H1 (cell line): ENCODE results near the gene TBCD. TPM values are rescaled to one million over a fixed set of nuclear protein-coding genes. Genes with fewer than 3 reads are reported as not detected.

ENCODE experiments used
- CTCF ChIA-PET: fragments of 300-600 bp; sonication (Branson Sonifier 250); formaldehyde crosslinking; loops from one replicate; lab custom pipeline; 2021; ENCODE audit not compliant: partially characterized antibody; lab: Charles Lee
- POLR2A ChIA-PET: fragments of 300-600 bp; sonication (Branson Sonifier 250); formaldehyde crosslinking; loops from one replicate; lab custom pipeline; 2021; ENCODE audit warnings: inconsistent platforms; ENCODE audit not compliant: partially characterized antibody; lab: Charles Lee
- DNase-seq, 2 experiments: peaks; one replicate each; pipeline versions ENCODE4 v3.0.0 to v3.0.0-alpha.2; 2010 to 2022; ENCODE audit warnings: low spot score in 2 of 2, low read depth in 1 of 2, mixed read lengths in 1 of 2
- FAIRE-seq: peaks from 2 replicates; lab custom pipeline; 2011; peaks lifted over from hg19 to GRCh38; lab: Jason Lieb, UNC
- H2AFZ ChIP-seq: 2 replicates; pipeline ENCODE4 v1.8.1; 2012; ENCODE audit warnings: low read length, inconsistent platforms
- H2AK5ac ChIP-seq: 2 replicates; pipeline ENCODE4 v1.6.1; 2013; ENCODE audit warnings: low read depth, low read length
- H2BK120ac ChIP-seq: replicated peaks from 2 replicates; pipeline ENCODE3; 2013; ENCODE audit warnings: low read depth, low read length, inconsistent platforms
- H2BK12ac ChIP-seq: 2 replicates; pipeline ENCODE4 v1.6.1; 2013; ENCODE audit warnings: low read depth, low read length
- H2BK15ac ChIP-seq: 2 replicates; pipeline ENCODE4 v1.6.1; 2013; ENCODE audit warnings: low read length
- H2BK20ac ChIP-seq: 2 replicates; pipeline ENCODE4 v1.6.1; 2013; ENCODE audit warnings: low read length
- H2BK5ac ChIP-seq: 2 replicates; pipeline ENCODE4 v1.6.1; 2013; ENCODE audit warnings: low read depth, low read length
- H3K14ac ChIP-seq: 2 replicates; pipeline ENCODE4 v1.6.1; 2013; ENCODE audit warnings: inconsistent platforms; ENCODE audit not compliant: insufficient read length
- H3K18ac ChIP-seq: 2 replicates; pipeline ENCODE4 v1.6.1; 2013; ENCODE audit warnings: low read length; ENCODE audit errors: extremely low read depth
- H3K23ac ChIP-seq: 2 replicates; pipeline ENCODE4 v1.6.1; 2013; ENCODE audit warnings: inconsistent platforms; ENCODE audit not compliant: insufficient read length
- H3K23me2 ChIP-seq: 2 replicates; pipeline ENCODE4 v1.6.1; 2013; ENCODE audit warnings: low read depth, low read length
- H3K27ac ChIP-seq: 2 replicates; pipeline ENCODE4 v1.6.1; 2011; ENCODE audit warnings: low read depth, low read length, inconsistent platforms
- H3K27me3 ChIP-seq, 4 experiments: replicated peaks in 1 of 4; 1 replicate in 1 of 4; 2 replicates in 3 of 4; pipeline versions ENCODE4 v1.6.1 to v1.8.1; 2011 to 2013; ENCODE audit warnings: low read length in 3 of 4, mild to moderate bottlenecking in 3 of 4, inconsistent platforms in 2 of 4, mixed read lengths in 2 of 4, moderate library complexity in 1 of 4; ENCODE audit not compliant: control insufficient read depth in 3 of 4, insufficient read depth in 3 of 4; ENCODE audit errors: extremely low read depth in 1 of 4
- H3K36me3 ChIP-seq, 4 experiments: 2 replicates each; pipeline versions ENCODE4 v1.6.1 to v1.8.1; 2011 to 2013; ENCODE audit warnings: mild to moderate bottlenecking in 4 of 4, low read length in 3 of 4, moderate library complexity in 2 of 4, control low read depth in 1 of 4, inconsistent platforms in 1 of 4; ENCODE audit not compliant: insufficient read depth in 4 of 4, control insufficient read depth in 2 of 4
- H3K4ac ChIP-seq: replicated peaks from 2 replicates; pipeline ENCODE3; 2013; ENCODE audit warnings: low read length, low read depth, mixed read lengths, inconsistent platforms; ENCODE audit not compliant: insufficient read length
- H3K4me1 ChIP-seq, 4 experiments: replicated peaks in 1 of 4; 1 replicate in 1 of 4; 2 replicates in 3 of 4; pipeline versions ENCODE4 v1.6.1 to v1.8.1; 2011 to 2013; ENCODE audit warnings: low read length in 3 of 4, inconsistent platforms in 2 of 4, mixed read lengths in 1 of 4; ENCODE audit not compliant: insufficient read depth in 4 of 4, control insufficient read depth in 3 of 4
- H3K4me2 ChIP-seq, 2 experiments: 2 replicates each; pipeline versions ENCODE4 v1.6.1 to v1.8.1; 2011 to 2013; ENCODE audit warnings: low read depth in 2 of 2, low read length in 2 of 2, control low read depth in 1 of 2, inconsistent platforms in 1 of 2, mild to moderate bottlenecking in 1 of 2; ENCODE audit not compliant: insufficient read depth in 1 of 2
- H3K4me3 ChIP-seq, 4 experiments: fragments of 200-600, 300-600 bp in 1 of 4; sonication (generic), shearing (Covaris generic), sonication (Bioruptor Twin) in 1 of 4; 2 replicates each; pipeline versions ENCODE4 v1.5.1 to v1.8.1; 2011 to 2016; ENCODE audit warnings: low read length in 4 of 4, low read depth in 3 of 4, control low read depth in 2 of 4, inconsistent platforms in 2 of 4, mild to moderate bottlenecking in 2 of 4, mixed read lengths in 1 of 4, moderate library complexity in 1 of 4; ENCODE audit not compliant: insufficient read depth in 2 of 4; ENCODE audit errors: extremely low read depth in 1 of 4
- H3K56ac ChIP-seq: replicated peaks from 2 replicates; pipeline ENCODE3; 2013; ENCODE audit warnings: low read depth, mild to moderate bottlenecking, mixed read lengths, low read length, inconsistent platforms; ENCODE audit not compliant: insufficient read length
- H3K79me1 ChIP-seq: 2 replicates; pipeline ENCODE4 v1.6.1; 2013; ENCODE audit warnings: low read depth, low read length, control low read depth
- H3K79me2 ChIP-seq, 2 experiments: 2 replicates each; pipeline versions ENCODE4 v1.6.1 to v1.8.1; 2012 to 2013; ENCODE audit warnings: low read length in 2 of 2, mild to moderate bottlenecking in 2 of 2, inconsistent platforms in 1 of 2; ENCODE audit not compliant: insufficient read depth in 2 of 2, control insufficient read depth in 1 of 2
- H3K9ac ChIP-seq, 4 experiments: replicated peaks in 1 of 4; 1 replicate in 1 of 4; 2 replicates in 3 of 4; pipeline versions ENCODE4 v1.6.1 to v1.8.1; 2011 to 2013; ENCODE audit warnings: low read depth in 3 of 4, low read length in 3 of 4, control low read depth in 2 of 4, mild to moderate bottlenecking in 2 of 4, moderate library complexity in 2 of 4, inconsistent platforms in 1 of 4; ENCODE audit errors: extremely low read depth in 1 of 4
- H3K9me3 ChIP-seq, 2 experiments: 2 replicates each; pipeline versions ENCODE4 v1.6.1 to v1.8.1; 2012 to 2013; ENCODE audit warnings: mild to moderate bottlenecking in 2 of 2, moderate library complexity in 2 of 2, control low read depth in 1 of 2, inconsistent platforms in 1 of 2, low read depth in 1 of 2, low read length in 1 of 2, mixed read lengths in 1 of 2; ENCODE audit not compliant: insufficient read depth in 2 of 2
- H4K20me1 ChIP-seq, 2 experiments: replicated peaks in 1 of 2; 2 replicates each; pipeline versions ENCODE3 to v1.8.1; 2011 to 2013; ENCODE audit warnings: inconsistent platforms in 2 of 2, low read length in 2 of 2, mild to moderate bottlenecking in 1 of 2; ENCODE audit not compliant: insufficient read depth in 2 of 2, control insufficient read depth in 1 of 2
- H4K5ac ChIP-seq: 2 replicates; pipeline ENCODE4 v1.6.1; 2013; ENCODE audit warnings: low read length, low read depth, mixed read lengths, inconsistent platforms; ENCODE audit not compliant: insufficient read length
- H4K8ac ChIP-seq: 2 replicates; pipeline ENCODE4 v1.8.0; 2013; ENCODE audit warnings: mild to moderate bottlenecking, moderate library complexity, low read length, inconsistent platforms; ENCODE audit not compliant: insufficient read depth; ENCODE audit errors: extremely low read depth
- H4K91ac ChIP-seq: replicated peaks from 2 replicates; pipeline ENCODE3; 2013; ENCODE audit warnings: low read length, mixed read lengths, inconsistent platforms; ENCODE audit not compliant: insufficient read length
- E2F6 ChIP-seq: IDR thresholded peaks from 2 replicates; pipeline ENCODE4 v1.6.1; 2012; ENCODE audit warnings: inconsistent platforms
- FOSL1 ChIP-seq: IDR thresholded peaks from 2 replicates; pipeline ENCODE4 v1.6.1; 2011; ENCODE audit warnings: mild to moderate bottlenecking, low read depth, low read length, moderate library complexity; ENCODE audit not compliant: insufficient read depth
- SIX5 ChIP-seq: IDR thresholded peaks from 2 replicates; pipeline ENCODE4 v1.6.1; 2011; ENCODE audit warnings: mild to moderate bottlenecking, low read depth, low read length
- SP4 ChIP-seq: IDR thresholded peaks from 2 replicates; pipeline ENCODE4 v1.6.1; 2012; ENCODE audit warnings: low read length, inconsistent platforms
- TBP ChIP-seq: IDR thresholded peaks from 2 replicates; pipeline ENCODE4 v1.6.1; 2011; ENCODE audit warnings: low read depth, low read length, improper control_type of control experiment
- YY1 ChIP-seq: IDR thresholded peaks from 2 replicates; pipeline ENCODE4 v1.6.1; 2011; ENCODE audit warnings: low read depth, mild to moderate bottlenecking, low read length
- ZNF274 ChIP-seq: IDR thresholded peaks from 2 replicates; pipeline ENCODE4 v1.7.0; 2012; ENCODE audit warnings: low read length, borderline replicate concordance; ENCODE audit errors: extremely low read depth
- WGBS, 2 experiments: shearing (Covaris generic) in 1 of 2; methylation state at CpG; one replicate each; pipeline versions ENCODE4 v1.1.6 to v1.1.7; 2013 to 2015; ENCODE audit warnings: low lambda C conversion rate in 2 of 2, mixed read lengths in 2 of 2, inconsistent platforms in 1 of 2, low coverage in 1 of 2, missing lambda C conversion rate in 1 of 2; ENCODE audit not compliant: insufficient replicate concordance in 2 of 2, insufficient coverage in 1 of 2, insufficient read length in 1 of 2; ENCODE audit errors: extremely low coverage in 1 of 2, missing lambda C conversion rate in 1 of 2; 5-methylcytosine and 5-hydroxymethylcytosine counted together
- polyA plus RNA-seq, 7 experiments: library from polyadenylated mRNA; depleted of rRNA in 3 of 7; stranded (reverse) in 5 of 7; unstranded in 2 of 7; fragments of >200 nt in 5 of 7; fragments of 200-250 nt in 2 of 7; gene quantifications; 1 replicate in 5 of 7; 2 replicates in 1 of 7; 4 replicates in 1 of 7; pipeline versions ENCODE4 v1.2.1 to v1.2.3, GENCODE V29; 2011 to 2013; ENCODE audit warnings: missing spikeins in 2 of 7, mixed read lengths in 2 of 7
- total RNA-seq: library from RNA; stranded (reverse); fragmentation: NEBNext Ultra II Directional; extraction: Animal tissue kit (Norgen Biotek cat#: 25700); gene quantifications from 2 replicates; pipeline ENCODE4 v1.2.1, GENCODE V29; 2021

The TBCD gene
- total and polyA plus RNA-seq, 2 of the 8 experiments (the other 6 are each of a cell fraction or from before 2014, with no cell fraction given), result 118 to 162 TPM

- no peak overlapping the region for H4K5ac ChIP-seq
- TF ChIP-seq TBP (no peak), SP4 (no peak), ZNF274 (no peak), YY1 (no peak), E2F6 (peak; percentile 71), FOSL1 (no peak), SIX5 (no peak)
- H3K56ac ChIP-seq, result no peak overlapping the region
- H2AFZ ChIP-seq, result no peak overlapping the region
- H4K8ac ChIP-seq, result no peak overlapping the region
- H3K4me3 ChIP-seq, result peak overlapping the region; percentile 10 to 53 (median 30)
- H3K18ac ChIP-seq, result peak overlapping the region; percentile 38; the same call in 1 of the 2 replicates
- ChIA-PET CTCF (interaction anchor here (0.7 to 1.4 kb wide), 2 partner anchors 9 to 17 kb away, joined by 4 read pairs; no protein-coding TSS in a partner anchor), POLR2A (interaction anchor here (0.6 to 1.3 kb wide), 3 partner anchors 9 to 101 kb away, joined by 3 read pairs; no protein-coding TSS in a partner anchor)
- peaks cover 8 to 9% of the 10 kb centered on the region in 2 experiments; a peak in 3 of 4 replicates for H3K9me3 ChIP-seq
- peaks cover 0 to 6% (median 3%) of the 10 kb centered on the region in 4 experiments; a peak in 4 of 7 replicates for H3K27me3 ChIP-seq
- no peak overlapping the region for H2BK120ac ChIP-seq
- no peak overlapping the region for H2BK15ac ChIP-seq
- H3K9ac ChIP-seq, result peak overlapping the region in 1 of 4 experiments; percentile 5; a peak in 1 of 7 replicates
- peaks cover 2% of the 10 kb centered on the region for H3K79me1 ChIP-seq
- 58% methylated on average over 25 of the region's 40 CpGs; no CpG with 5 or more reads in 1 of the 2 experiments for WGBS, 2 experiments
- DNase-seq (peak in 1 of 2 experiments; percentile 64), FAIRE-seq (no peak)
- H3K79me2 ChIP-seq, result peaks cover 0 to 13% of the 10 kb centered on the region in 2 experiments; a peak in 2 of 4 replicates
- H3K4ac ChIP-seq, result no peak overlapping the region
- peaks cover under 1 to 15% (median 10%) of the 10 kb centered on the region in 4 experiments for H3K4me1 ChIP-seq
- H4K91ac ChIP-seq, result no peak overlapping the region
- no peak overlapping the region for H3K27ac ChIP-seq
- no peak overlapping the region for H2BK5ac ChIP-seq
- H3K23me2 ChIP-seq, result peaks cover 13% of the 10 kb centered on the region
- H3K14ac ChIP-seq, result no peak overlapping the region
- H4K20me1 ChIP-seq, result peaks cover 0 to 1% of the 10 kb centered on the region in 2 experiments
- H2BK20ac ChIP-seq, result no peak overlapping the region
- H3K4me2 ChIP-seq, result peak overlapping the region; percentile 68 to 95
- H2BK12ac ChIP-seq, result no peak overlapping the region
- no peak overlapping the region for H3K23ac ChIP-seq
- H3K36me3 ChIP-seq, result peaks cover 0 to 4% (median under 1%) of the 10 kb centered on the region in 4 experiments; a peak in 3 of 8 replicates
- H2AK5ac ChIP-seq, result no peak overlapping the region
These were observed 1.5 kb upstream of the TBCD start for GRCh38 chr17:82750241-82750908.
